Activated naive CD8-positive, alpha-beta T cell treated with anti-CD3 and anti-CD28 coated beads for 36 hours (primary cell): ENCODE results near the gene PRKAG3. TPM values are rescaled to one million over a fixed set of nuclear protein-coding genes. Genes with fewer than 3 reads are reported as not detected.

Experiments
- DNase-seq: peaks from one replicate; pipeline ENCODE4 v3.0.0; 2021
- H3K27ac Mint-ChIP-seq: one replicate; pipeline ENCODE4 v1.8.0; 2022; ENCODE audit warnings: mild to moderate bottlenecking, moderate library complexity, mixed read lengths
- H3K27me3 Mint-ChIP-seq: one replicate; pipeline ENCODE4 v1.8.0; 2022; ENCODE audit warnings: mild to moderate bottlenecking, mixed read lengths
- H3K36me3 Mint-ChIP-seq: one replicate; pipeline ENCODE4 v1.8.0; 2021; ENCODE audit warnings: mild to moderate bottlenecking, mixed read lengths
- H3K4me1 Mint-ChIP-seq: one replicate; pipeline ENCODE4 v1.8.0; 2021; ENCODE audit warnings: mixed read lengths
- H3K4me3 Mint-ChIP-seq: one replicate; pipeline ENCODE4 v1.8.0; 2022; ENCODE audit warnings: mild to moderate bottlenecking, moderate library complexity, mixed read lengths
- H3K9me3 Mint-ChIP-seq: one replicate; pipeline ENCODE4 v1.8.0; 2022; ENCODE audit warnings: mixed read lengths
- total RNA-seq, 2 experiments: library from RNA; stranded (reverse); gene quantifications; one replicate each; pipeline ENCODE4 v1.2.3, GENCODE V29; 2021

PRKAG3 gene
- total RNA-seq, 2 experiments from 2014 or later: not detected

DNA sequence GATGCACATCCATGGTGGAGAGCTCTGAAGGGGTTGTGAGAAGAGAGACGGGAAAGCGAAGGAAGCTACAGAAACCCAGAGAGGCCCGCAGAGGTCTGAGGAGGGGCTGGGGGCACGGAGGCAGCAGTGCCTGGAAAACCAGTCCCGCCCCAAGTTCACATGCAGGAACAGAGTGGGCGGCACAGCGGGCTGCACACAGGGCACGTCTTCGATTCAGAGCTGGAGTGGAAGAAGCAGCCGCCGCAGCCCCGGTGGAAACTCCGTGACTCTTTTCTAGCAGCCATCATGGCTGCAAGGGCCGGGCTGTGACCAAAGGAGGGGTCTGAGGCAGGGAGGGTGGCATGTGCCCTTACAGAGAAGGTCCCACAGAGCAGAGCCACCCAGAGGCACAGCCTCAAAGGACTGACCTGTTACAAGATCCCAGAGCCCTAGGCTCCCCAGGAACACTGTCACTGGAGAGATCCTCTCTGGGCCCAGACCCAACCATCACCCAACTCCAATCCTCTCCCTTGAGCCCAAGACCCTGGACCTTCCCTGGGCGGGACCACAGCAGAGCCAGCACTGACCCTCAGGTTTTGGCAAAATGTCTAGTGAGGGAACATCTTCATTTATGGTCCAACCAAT lies 10.7 kb downstream of the PRKAG3 start:
- no peak for DNase-seq
- Mint-ChIP-seq H3K27ac (no peak overlapping the region), H3K27me3 (peaks cover 19% of the 10 kb centered on the region), H3K9me3 (no peaks in the 10 kb centered on the region), H3K4me3 (no peak overlapping the region), H3K36me3 (no peaks in the 10 kb centered on the region), H3K4me1 (no peaks in the 10 kb centered on the region)

DNA sequence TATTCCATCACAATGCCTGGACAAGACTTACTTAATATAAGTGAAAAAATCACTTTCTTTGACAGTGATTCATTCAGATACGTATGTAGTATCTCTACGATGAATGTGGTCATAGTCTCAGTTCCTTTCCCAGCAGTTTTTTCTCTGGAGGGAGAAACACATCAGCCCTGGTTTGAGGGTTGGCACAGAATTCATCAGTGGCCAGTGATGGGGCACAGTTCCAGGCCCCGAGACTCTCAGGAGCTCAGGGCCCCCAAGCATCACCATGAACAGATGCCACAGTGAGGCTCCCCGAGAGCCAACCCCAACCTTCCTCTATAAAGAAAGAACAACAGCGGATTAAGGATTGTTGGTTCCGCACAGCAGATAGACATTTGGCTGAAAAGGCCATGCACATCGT lies 12.5 kb downstream of the PRKAG3 start:
- no peaks in the 10 kb centered on the region for H3K36me3 Mint-ChIP-seq
- DNase-seq: no peak
- no peak overlapping the region for H3K4me3 Mint-ChIP-seq
- H3K4me1 Mint-ChIP-seq: no peaks in the 10 kb centered on the region
- peaks cover 19% of the 10 kb centered on the region for H3K27me3 Mint-ChIP-seq
- no peaks in the 10 kb centered on the region for H3K9me3 Mint-ChIP-seq
- H3K27ac Mint-ChIP-seq: no peak overlapping the region

DNA sequence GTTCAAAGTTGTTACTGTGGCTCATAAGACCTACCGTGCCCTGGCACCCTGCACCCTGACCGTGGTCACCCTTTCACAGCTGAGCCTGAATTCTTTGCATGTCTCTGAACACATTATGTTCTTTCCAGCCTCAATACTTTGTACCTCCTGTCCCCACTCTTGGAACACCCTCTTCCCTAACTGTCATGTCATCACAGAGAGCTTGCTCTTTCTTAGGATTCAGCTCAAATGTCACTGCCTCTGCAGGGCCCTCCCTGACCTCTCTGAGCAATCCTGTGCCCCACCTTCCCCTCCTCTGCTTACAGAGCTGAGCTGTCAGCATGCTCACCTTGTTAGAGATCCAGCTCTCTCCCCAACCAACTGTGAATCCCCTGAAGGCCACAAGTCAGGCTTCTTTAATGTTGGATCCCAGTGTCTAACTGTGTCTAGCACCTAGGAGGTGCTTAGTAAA lies 15.0 kb downstream of the PRKAG3 start:
- H3K4me1 Mint-ChIP-seq: no peaks in the 10 kb centered on the region
- H3K36me3 Mint-ChIP-seq: no peaks in the 10 kb centered on the region
- H3K9me3 Mint-ChIP-seq: no peaks in the 10 kb centered on the region
- H3K4me3 Mint-ChIP-seq: no peak overlapping the region
- peaks cover 24% of the 10 kb centered on the region for H3K27me3 Mint-ChIP-seq
- no peak overlapping the region for H3K27ac Mint-ChIP-seq
- no peak for DNase-seq

DNA sequence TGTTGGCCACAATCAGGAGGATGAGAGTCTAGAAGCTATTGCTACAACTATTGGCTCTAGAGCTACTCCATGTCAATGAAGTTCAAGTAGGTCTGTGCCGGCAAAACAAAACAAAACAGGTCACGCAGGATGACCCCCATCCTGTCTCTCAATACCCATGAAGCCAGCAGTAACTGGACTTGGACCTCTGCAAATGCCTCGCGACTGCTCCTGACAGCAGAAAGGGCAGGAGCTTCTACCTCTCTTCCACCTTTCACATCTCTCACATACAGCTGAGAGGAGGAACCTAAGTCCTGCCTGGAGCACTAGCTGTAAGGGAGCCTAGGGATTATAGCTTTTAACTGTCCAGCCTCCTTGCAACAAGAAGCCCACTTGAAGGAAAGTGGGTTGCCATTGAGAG lies 16.0 kb downstream of the PRKAG3 start:
- H3K4me3 Mint-ChIP-seq: no peak overlapping the region
- H3K27me3 Mint-ChIP-seq: peaks cover 20% of the 10 kb centered on the region
- no peaks in the 10 kb centered on the region for H3K4me1 Mint-ChIP-seq
- H3K27ac Mint-ChIP-seq: no peak overlapping the region
- no peaks in the 10 kb centered on the region for H3K36me3 Mint-ChIP-seq
- DNase-seq: no peak
- no peaks in the 10 kb centered on the region for H3K9me3 Mint-ChIP-seq

DNA sequence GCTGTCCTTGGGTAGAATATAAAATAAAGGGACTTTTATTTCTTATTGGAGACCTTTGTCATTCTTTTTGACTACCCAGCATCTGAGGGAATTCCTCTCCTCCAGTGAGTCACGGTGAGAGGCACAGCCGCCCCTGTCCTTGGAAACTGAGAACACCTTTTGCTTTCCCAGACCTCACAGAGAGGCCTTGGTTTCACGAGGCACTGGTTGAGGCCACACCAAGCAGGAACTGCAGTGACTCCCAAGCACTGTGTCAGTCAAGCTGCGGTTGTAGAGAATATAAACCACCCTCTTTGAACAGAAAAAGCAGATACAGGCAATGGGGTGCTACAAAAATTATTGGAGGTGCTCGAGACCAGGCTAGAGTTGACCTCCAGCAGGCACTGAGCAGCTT lies 16.4 kb downstream of the PRKAG3 start:
- Mint-ChIP-seq H3K36me3 (no peaks in the 10 kb centered on the region), H3K27me3 (peaks cover 21% of the 10 kb centered on the region), H3K27ac (no peak overlapping the region), H3K4me3 (no peak overlapping the region), H3K4me1 (no peaks in the 10 kb centered on the region), H3K9me3 (no peaks in the 10 kb centered on the region)
- DNase-seq: no peak

DNA sequence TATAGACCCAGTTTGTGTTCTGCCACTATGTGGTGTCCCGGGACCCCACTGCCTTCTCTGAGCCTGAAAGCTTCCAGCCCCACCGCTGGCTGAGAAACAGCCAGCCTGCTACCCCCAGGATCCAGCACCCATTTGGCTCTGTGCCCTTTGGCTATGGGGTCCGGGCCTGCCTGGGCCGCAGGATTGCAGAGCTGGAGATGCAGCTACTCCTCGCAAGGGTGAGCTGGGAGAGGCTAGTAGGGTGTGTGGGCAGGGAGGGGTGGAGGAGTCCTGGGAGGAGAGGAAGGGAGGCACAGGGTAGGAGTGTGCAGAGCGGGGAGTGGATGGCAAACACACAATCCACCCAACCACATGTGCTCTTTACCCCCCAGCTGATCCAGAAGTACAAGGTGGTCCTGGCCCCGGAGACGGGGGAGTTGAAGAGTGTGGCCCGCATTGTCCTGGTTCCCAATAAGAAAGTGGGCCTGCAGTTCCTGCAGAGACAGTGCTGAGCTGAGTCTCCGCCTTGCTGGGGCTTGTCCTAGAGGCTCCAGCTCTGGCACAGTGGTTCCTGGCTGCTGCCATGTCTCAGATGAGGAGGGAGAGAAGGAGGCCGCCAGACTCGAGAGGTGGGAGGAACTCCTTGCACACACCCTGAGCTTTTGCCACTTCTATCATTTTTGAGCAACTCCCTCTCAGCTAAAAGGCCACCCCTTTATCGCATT lies 16.9 kb downstream of the PRKAG3 start:
- H3K27ac Mint-ChIP-seq: no peak overlapping the region
- H3K36me3 Mint-ChIP-seq: no peaks in the 10 kb centered on the region
- H3K9me3 Mint-ChIP-seq: no peaks in the 10 kb centered on the region
- no peaks in the 10 kb centered on the region for H3K4me1 Mint-ChIP-seq
- H3K4me3 Mint-ChIP-seq: no peak overlapping the region
- peaks cover 23% of the 10 kb centered on the region for H3K27me3 Mint-ChIP-seq
- DNase-seq: no peak

DNA sequence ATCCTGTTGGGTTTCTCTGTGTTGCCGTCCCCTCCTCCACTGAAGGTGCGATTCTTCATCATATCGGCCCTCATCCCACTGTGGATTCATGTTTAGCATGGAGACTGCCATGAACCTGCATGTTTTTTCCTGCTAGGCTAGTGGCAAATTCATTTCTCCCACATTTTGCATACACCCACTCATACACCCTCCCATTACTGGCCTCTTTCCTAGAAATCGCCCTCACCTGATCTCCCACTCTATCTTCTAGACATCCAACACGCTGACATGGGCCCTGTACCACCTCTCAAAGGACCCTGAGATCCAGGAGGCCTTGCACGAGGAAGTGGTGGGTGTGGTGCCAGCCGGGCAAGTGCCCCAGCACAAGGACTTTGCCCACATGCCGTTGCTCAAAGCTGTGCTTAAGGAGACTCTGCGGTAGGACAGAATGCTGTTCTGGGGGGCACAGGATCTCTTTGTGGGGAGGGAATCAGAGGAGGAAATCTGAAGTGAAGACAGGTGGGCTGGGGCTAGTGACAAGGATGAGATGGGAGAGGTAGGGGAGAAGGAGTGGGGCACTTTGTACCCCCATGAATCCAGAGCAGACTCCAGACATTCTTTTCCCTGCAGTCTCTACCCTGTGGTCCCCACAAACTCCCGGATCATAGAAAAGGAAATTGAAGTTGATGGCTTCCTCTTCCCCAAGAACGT lies 17.7 kb downstream of the PRKAG3 start:
- peaks cover 30% of the 10 kb centered on the region for H3K27me3 Mint-ChIP-seq
- no peaks in the 10 kb centered on the region for H3K4me1 Mint-ChIP-seq
- no peak overlapping the region for H3K4me3 Mint-ChIP-seq
- H3K36me3 Mint-ChIP-seq: no peaks in the 10 kb centered on the region
- no peak overlapping the region for H3K27ac Mint-ChIP-seq
- no peaks in the 10 kb centered on the region for H3K9me3 Mint-ChIP-seq
- no peak for DNase-seq

DNA sequence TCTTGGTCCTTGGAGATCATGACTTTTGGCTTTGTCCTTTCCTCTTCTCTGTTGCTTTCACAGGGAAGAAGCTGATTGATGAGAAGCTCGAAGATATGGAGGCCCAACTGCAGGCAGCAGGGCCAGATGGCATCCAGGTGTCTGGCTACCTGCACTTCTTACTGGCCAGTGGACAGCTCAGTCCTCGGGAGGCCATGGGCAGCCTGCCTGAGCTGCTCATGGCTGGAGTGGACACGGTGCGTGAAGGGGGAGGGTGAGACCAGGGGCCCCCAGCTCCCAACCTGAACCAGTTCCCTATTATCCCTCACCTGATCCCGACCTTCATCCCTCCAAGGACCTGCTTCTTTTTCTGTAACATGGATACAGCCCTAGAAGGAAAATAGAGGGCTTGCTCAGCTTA lies 18.7 kb downstream of the PRKAG3 start:
- Mint-ChIP-seq H3K36me3 (no peaks in the 10 kb centered on the region), H3K27me3 (peaks cover 37% of the 10 kb centered on the region), H3K4me3 (no peak overlapping the region), H3K27ac (no peak overlapping the region), H3K4me1 (no peaks in the 10 kb centered on the region), H3K9me3 (no peaks in the 10 kb centered on the region)
- DNase-seq: no peak

DNA sequence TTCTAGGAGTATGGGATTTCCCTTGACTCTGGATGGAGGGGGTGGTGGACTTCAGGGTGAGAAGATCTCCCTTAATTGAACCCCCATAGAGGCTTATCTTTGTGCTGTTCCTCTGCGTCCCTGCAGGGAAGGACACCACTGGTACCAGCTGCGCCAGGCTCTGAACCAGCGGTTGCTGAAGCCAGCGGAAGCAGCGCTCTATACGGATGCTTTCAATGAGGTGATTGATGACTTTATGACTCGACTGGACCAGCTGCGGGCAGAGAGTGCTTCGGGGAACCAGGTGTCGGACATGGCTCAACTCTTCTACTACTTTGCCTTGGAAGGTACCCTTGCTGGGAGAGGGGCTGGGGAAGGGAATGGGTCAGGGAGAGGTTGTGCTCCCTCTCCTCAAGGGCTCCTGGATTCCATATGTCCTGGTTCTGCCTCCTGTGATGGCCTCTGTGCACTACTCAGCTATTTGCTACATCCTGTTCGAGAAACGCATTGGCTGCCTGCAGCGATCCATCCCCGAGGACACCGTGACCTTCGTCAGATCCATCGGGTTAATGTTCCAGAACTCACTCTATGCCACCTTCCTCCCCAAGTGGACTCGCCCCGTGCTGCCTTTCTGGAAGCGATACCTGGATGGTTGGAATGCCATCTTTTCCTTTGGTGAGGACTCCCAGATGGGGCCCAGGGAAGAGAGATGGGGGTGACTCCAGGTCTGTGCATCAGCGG lies 19.3 kb downstream of the PRKAG3 start:
- Mint-ChIP-seq H3K36me3 (no peaks in the 10 kb centered on the region), H3K4me1 (no peaks in the 10 kb centered on the region), H3K27ac (no peak overlapping the region), H3K27me3 (peaks cover 31% of the 10 kb centered on the region), H3K9me3 (no peaks in the 10 kb centered on the region), H3K4me3 (no peak overlapping the region)
- DNase-seq: no peak

DNA sequence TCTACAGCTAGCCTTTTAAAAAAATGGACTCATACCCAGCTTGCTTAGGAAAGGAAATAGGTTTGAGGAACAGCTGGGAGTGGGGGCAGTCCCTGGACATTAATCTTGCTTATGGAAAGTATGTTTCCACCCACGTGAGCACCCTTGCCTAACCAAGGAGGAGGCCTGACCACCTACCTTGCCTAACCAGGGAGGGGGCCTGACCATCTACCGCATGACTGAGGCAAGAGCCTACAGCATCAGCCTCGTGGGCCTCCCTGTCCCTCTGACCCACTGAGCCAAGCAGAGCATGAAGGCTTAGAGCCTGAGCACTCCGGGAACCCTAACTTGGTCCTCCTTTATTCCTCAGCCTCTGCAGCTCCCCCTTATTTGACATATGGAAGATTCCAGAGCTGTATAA lies 20.2 kb downstream of the PRKAG3 start:
- Mint-ChIP-seq H3K27ac (no peak overlapping the region), H3K4me3 (no peak overlapping the region), H3K36me3 (no peaks in the 10 kb centered on the region), H3K4me1 (peaks cover 2% of the 10 kb centered on the region), H3K27me3 (peaks cover 35% of the 10 kb centered on the region), H3K9me3 (no peaks in the 10 kb centered on the region)
- DNase-seq: no peak

DNA sequence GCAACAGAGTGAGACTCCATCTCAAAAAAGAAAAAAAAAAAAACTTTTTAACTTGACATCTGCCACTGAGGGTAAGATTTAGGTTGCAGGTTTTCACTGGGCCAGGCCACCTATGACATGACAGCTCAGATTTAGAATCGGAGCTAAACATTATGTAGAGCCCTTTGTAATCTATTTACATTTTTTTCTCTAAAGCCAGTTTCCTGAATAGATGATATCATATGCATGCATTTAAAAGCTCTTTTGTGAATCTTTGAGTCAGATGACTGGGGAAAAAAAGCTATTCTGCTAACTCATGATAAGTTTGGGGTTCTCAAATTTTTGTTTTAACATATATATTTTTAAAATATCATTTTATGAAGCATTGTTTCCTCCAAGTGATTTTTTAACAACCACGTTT lies 21.3 kb downstream of the PRKAG3 start:
- DNase-seq: no peak
- Mint-ChIP-seq H3K4me1 (peaks cover 5% of the 10 kb centered on the region), H3K36me3 (no peaks in the 10 kb centered on the region), H3K4me3 (no peak overlapping the region), H3K9me3 (no peaks in the 10 kb centered on the region), H3K27me3 (peaks cover 38% of the 10 kb centered on the region), H3K27ac (no peak overlapping the region)

DNA sequence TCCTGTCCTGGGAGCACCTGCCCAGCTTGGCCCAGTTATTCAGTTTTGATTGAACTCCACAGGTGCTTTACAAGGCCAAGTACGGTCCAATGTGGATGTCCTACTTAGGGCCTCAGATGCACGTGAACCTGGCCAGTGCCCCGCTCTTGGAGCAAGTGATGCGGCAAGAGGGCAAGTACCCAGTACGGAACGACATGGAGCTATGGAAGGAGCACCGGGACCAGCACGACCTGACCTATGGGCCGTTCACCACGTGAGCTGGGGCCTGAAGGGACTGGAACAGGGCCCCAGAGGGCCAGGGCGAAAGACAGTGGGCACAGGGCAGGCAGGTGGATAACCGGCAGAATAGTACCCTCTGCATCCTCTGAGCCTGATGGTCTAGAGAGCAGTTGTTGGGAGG lies 22.1 kb downstream of the PRKAG3 start:
- Mint-ChIP-seq H3K9me3 (peaks cover 5% of the 10 kb centered on the region), H3K27ac (no peak overlapping the region), H3K36me3 (no peaks in the 10 kb centered on the region), H3K27me3 (peaks cover 45% of the 10 kb centered on the region), H3K4me1 (peaks cover 5% of the 10 kb centered on the region), H3K4me3 (no peak overlapping the region)
- no peak for DNase-seq

DNA sequence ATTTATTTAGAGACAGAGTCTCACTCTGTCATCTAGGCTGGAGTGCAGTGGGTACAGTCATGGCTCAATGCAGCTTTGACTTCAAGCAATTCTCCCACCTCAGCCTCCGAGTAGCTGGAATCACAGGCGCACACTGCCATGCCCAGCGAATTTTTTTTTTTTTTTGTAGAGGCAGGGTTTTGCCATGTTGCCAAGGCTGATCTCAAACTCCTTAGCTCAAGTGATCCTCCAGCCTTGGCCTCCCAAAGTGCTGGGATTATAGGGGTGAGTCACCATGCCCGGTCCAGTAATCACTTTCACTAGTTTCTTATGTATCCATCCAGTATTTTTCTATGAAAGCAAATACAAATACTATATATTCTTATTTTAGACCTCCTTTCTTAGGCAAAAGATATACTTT lies 24.0 kb downstream of the PRKAG3 start:
- Mint-ChIP-seq H3K27me3 (peaks cover 49% of the 10 kb centered on the region), H3K9me3 (peaks cover 10% of the 10 kb centered on the region), H3K4me1 (peaks cover 5% of the 10 kb centered on the region), H3K36me3 (no peaks in the 10 kb centered on the region), H3K27ac (no peak overlapping the region), H3K4me3 (no peak overlapping the region)
- DNase-seq: no peak

DNA sequence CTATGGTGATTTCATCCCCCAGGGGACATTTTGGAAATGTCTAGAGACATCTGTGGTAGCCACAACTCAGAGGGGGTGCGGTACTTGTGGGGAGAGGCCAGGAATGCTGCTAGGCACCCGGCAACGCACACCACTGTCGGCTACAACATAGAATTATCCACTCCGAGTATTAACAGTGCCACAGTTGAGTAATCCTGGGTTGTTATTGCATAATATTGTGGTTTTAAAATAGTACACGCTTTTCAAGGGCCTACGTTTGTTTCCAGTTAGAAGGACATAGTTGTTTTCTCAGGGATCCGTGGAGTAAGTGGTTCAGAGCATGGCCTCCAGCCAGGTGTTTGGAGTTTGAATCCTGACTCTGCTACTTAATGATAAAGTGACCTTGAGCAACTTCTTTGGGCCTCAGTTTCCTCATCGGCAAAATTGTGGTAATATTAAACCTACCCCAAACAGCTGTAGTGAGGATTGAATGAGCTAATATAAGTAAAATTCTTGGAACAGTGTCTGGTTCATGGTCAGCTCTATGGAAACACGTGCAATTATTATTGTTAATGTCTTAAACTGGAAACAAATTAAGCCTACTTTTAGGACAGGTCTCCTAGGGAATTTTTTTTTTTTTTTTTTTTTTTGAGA lies 25.1 kb downstream of the PRKAG3 start:
- H3K27ac Mint-ChIP-seq: no peak overlapping the region
- H3K4me3 Mint-ChIP-seq: no peak overlapping the region
- peaks cover 51% of the 10 kb centered on the region for H3K27me3 Mint-ChIP-seq
- DNase-seq: no peak
- H3K36me3 Mint-ChIP-seq: no peaks in the 10 kb centered on the region
- H3K9me3 Mint-ChIP-seq: peaks cover 10% of the 10 kb centered on the region
- peaks cover 7% of the 10 kb centered on the region for H3K4me1 Mint-ChIP-seq

DNA sequence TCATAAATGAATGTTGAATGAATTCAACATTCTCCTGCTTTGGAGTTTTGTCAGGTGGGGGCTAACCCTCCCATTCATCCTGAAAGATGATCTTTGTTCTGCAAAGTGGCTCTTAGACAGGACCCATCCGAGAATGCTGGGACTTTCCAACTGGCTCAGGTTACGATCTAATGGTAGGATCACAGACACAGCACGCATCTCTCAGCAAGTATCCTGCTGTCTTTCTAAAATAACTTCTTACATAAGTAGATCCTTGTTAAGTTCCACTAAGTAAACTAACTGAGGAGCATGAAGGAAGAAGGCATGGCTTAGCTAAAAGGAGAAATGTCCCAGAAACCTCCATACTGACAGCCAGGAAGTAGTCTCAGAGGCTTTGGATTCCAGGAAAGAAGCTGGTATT lies 26.0 kb downstream of the PRKAG3 start:
- H3K27me3 Mint-ChIP-seq: peaks cover 48% of the 10 kb centered on the region
- H3K4me1 Mint-ChIP-seq: peaks cover 7% of the 10 kb centered on the region
- H3K36me3 Mint-ChIP-seq: no peaks in the 10 kb centered on the region
- H3K27ac Mint-ChIP-seq: no peak overlapping the region
- H3K4me3 Mint-ChIP-seq: no peak overlapping the region
- peaks cover 10% of the 10 kb centered on the region for H3K9me3 Mint-ChIP-seq
- no peak for DNase-seq
